KOPT-K1 (cell line): ENCODE results near the gene NUMBL.
"Not testable (repeated sequence)": the region's sequence is repeated elsewhere in the genome, so short reads cannot be mapped to it uniquely, and the experiment has no call there.

Experiments used
- H3K27ac ChIP-seq: fragments of 200-600 bp; sonication (generic); 2 replicates; pipeline ENCODE4 v1.5.1; 2016; ENCODE audit warnings: antibody characterized with exemption, mild to moderate bottlenecking, low read depth, low read length; ENCODE audit not compliant: poor library complexity, severe bottlenecking
- H3K36me3 ChIP-seq: fragments of 200-600 bp; sonication (generic); 2 replicates; pipeline ENCODE4 v1.5.1; 2017; ENCODE audit warnings: antibody characterized with exemption, mild to moderate bottlenecking, low read length, moderate library complexity; ENCODE audit not compliant: insufficient read depth
- H3K9me3 ChIP-seq: fragments of 200-600 bp; sonication (generic); 2 replicates; pipeline ENCODE4 v1.5.1; 2017; ENCODE audit warnings: antibody characterized with exemption, low read length, mild to moderate bottlenecking; ENCODE audit not compliant: insufficient read depth, poor library complexity, severe bottlenecking

NUMBL gene

GRCh38 chr19:40671404-40671803, 19.0 kb downstream of the NUMBL start:
- H3K36me3 ChIP-seq = peaks cover 14% of the 10 kb centered on the region; the same call in 1 of the 2 replicates
- peaks cover 14% of the 10 kb centered on the region for H3K9me3 ChIP-seq
- no peak overlapping the region for H3K27ac ChIP-seq

GRCh38 chr19:40668991-40669614, 21.3 kb downstream of the NUMBL start:
- peaks cover 14% of the 10 kb centered on the region; the same call in 1 of the 2 replicates for H3K36me3 ChIP-seq
- peaks cover 14% of the 10 kb centered on the region for H3K9me3 ChIP-seq
- no peak overlapping the region for H3K27ac ChIP-seq

DNA sequence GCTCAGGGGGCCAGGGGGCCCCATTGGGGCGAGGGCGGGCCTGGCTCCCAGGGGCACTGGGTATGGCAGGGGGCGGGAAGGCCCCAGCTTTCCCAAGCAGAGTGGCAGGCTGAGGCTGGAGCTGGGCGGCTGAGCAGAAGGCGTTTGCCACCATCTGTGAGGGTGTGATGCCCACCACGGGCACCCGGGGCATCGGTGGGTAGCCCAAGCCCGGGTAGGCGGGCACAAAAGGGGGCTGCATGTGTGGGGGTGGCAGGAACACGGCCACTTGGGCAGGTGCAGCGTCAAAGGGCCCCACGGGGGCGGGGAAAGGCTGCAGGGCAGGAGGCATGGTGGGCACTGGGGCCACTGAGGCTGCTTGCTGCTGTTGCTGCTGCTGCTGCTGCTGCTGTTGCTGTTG, 22.8 kb downstream of the NUMBL start:
- peaks cover 14% of the 10 kb centered on the region for H3K9me3 ChIP-seq
- peaks cover 14% of the 10 kb centered on the region; the same call in 1 of the 2 replicates for H3K36me3 ChIP-seq
- H3K27ac ChIP-seq = no peak overlapping the region

DNA sequence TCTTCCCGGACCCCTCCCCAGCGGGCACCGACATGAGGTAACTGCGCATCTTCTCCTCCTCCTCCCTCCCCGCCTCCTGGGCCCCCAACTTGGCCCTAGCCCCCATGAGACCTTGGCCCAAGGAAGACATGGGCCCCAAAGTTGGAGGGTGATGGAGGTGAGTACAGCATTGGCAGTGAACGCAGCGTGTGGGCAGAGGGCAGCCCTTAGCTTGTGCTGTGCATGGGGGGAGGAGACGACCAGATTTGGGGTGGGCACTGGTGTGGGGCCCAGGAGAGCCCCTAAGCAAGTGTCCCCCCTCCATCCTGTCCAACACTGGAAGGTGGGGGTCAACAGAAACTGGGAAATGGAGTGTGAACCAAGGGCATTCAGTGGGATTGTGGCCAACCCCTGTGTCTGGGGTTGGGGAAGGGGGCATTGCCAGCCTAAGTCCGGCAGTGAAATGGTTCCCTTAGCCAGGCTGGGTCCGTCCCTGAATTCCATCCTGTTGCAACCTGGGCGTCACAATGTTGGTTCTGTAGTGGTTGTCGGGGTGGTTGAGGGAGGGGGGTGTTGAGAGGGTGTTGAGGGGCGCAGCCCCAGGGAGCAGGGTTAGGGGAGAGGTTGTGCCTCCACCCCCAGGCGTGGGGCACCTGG, 23.5 kb downstream of the NUMBL start:
- Histone ChIP-seq H3K27ac (no peak overlapping the region), H3K36me3 (peaks cover 14% of the 10 kb centered on the region; the same call in 1 of the 2 replicates), H3K9me3 (peaks cover 14% of the 10 kb centered on the region)

DNA sequence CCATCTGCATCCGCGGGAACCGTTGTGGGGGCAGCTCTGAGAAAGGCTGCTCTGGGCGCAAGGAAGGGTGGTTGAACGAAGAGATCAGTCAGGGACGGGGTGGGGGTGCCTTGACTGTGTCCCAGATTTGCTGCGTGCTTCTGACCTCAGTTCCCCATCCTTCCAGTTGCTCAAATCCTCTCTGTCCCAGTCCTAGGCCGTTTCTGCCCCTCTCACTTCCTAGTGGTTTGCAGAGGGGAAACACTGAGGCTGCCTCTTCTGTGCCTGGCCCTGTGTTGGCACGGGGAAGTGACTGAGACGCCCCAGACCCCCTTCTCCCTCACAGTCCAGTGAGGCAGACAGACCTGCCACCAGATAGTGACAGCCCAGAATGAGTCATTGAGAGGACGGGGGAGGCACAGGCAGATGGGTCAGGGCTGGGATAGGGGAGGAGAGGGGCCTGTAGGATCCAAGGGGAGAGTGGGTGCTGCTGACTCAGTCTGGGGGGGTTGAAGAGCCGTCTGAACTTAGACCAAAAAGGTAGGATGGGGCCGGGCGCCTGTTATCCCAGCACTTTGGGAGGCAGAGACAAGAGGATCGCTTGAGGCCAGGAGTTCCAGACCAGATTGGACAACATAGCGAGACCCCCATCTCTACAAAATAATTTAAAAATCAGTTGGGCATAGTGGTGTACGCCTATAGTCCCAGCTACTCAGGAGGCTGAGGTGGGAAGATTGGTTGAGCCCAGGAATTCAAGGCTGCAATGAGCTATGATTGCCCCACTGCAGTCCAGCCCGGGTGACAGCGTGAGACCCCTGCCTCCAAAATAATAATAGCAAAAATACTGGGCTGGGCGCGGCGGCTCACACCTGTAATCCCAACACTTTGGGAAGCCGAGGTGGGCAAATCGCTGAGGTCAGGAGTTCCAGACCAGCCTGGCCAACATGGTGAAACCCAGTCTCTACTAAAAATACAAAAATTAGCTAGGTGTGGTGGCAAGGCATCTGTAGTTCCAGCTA, 26.5 kb downstream of the NUMBL start:
- H3K9me3 ChIP-seq = peaks cover 6% of the 10 kb centered on the region
- peaks cover 6% of the 10 kb centered on the region; the same call in 1 of the 2 replicates for H3K36me3 ChIP-seq
- no peak overlapping the region for H3K27ac ChIP-seq

DNA sequence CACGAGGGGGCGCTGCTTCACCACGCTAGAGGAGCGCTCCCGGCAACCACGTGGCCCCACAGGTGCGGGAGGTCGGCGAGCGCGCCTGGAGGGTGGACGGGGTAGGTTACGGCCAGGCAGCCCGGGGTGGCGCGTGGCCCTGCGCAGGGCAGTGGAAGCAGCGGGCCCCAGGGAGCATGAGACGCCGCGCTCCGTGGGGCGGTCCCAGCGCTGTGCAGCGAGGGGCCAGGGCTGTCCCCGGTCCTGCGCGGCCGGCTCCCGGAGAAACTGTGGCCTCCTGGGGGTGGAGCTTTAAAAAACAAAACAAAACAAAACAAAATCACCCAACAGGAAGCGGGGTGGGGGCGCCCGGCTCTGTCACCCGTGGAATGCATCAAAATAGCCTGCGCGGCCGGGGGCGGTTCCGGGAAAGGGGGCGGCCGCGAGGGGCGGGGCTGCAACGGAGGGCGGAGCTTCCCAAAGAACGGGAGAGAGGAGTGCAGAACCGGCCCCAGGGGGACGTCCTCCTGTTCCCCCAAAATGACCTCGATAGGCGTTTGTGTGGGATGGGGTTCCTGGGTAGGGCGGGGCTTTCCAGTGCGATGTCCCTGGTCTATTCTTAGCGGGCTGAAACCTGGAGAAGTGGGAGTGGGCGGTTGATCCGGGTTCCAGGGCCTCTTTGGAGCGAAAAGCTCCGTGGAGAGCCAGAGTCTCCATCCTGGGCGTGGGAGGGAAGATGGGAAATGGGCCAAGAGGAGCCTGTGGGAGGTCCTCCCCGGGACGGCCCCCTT, 27.3 kb downstream of the NUMBL start:
- Histone ChIP-seq H3K27ac (peak overlapping the region; percentile 41), H3K36me3 (no peaks in the 10 kb centered on the region), H3K9me3 (no peaks in the 10 kb centered on the region)

DNA sequence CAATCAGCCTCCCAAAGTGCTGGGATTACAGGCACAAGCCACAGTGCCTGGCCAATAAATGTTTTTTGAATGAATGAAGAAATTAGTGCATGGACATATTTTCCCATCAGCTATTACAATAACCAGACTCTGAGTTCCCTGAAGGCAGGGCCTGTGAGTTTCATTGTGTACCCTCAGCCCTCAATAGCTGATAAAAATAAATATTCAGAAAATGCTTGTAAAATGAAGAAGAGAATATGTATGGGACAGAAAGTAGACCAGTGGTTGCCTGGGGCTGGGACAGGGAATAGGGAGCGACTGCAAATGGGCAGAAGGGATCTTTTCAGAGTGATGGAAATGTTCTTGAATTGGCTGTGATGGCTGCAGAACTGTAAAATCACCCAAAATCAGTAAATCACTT, 28.8 kb downstream of the NUMBL start:
- Histone ChIP-seq H3K27ac (no peak overlapping the region), H3K9me3 (no peaks in the 10 kb centered on the region), H3K36me3 (no peaks in the 10 kb centered on the region)

DNA sequence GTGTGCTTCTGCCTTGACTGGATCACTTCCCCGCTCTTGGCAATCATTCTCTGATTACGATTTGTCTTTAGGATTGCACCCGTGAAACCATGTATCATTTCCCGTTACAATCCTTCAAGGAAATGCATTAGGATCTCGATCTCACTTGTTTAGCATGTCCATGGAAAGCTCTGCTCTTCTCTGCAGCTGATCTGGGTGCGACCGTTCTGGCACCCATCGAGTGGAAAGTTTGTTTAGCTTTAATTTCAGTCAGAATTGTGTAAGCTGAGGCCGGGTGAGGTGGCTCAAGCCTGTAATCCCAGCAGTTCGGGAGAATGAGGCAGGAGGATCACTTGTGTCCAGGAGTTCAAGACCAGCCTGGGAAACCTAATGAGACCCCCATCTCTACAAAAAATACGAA, 30.9 kb downstream of the NUMBL start:
- H3K27ac ChIP-seq = no peak overlapping the region
- no peaks in the 10 kb centered on the region for H3K9me3 ChIP-seq

DNA sequence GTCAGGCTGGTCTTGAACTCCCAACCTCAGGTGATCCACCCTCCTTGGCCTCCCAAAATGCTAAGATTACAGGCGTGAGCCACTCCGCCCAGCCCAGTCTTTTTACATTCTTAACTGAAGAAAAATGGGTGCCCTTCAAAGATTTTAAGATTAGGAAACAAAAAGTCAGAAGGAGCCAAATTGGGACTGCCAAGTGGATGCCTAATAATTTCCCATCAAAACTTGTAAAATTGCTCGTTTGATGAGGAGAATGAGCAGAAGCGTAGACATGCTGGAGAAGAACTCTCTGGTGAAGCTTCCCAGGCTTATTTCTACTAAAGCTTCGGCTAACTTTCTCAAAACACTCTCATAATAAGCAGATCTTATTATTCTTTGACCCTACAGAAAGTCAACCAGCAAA, 31.3 kb downstream of the NUMBL start:
- Histone ChIP-seq H3K27ac (no peak overlapping the region), H3K9me3 (no peaks in the 10 kb centered on the region), H3K36me3 (no peaks in the 10 kb centered on the region)

More for the DNA sequence above, 30.9 kb downstream of the NUMBL start:
- no peaks in the 10 kb centered on the region for H3K36me3 ChIP-seq

DNA sequence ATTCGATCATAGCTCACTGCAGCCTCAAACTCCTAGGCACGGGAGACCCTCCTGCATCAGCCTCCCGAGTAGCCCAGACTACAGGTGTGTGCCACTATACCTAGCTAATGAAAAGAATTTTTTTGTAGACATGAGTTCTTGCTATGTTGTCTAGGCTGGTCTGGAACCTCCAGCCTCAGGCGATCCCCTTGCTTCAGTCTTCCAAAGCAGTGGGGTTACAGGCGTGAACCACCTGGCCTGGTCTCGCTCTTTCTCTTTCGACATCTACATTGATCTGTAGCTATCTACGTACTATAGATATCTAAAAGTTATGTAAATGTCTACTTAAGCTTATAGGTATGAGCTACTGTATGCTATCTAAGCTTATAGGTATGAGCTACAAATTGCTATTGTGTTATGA, 32.4 kb downstream of the NUMBL start:
- no peaks in the 10 kb centered on the region for H3K36me3 ChIP-seq
- no peak overlapping the region for H3K27ac ChIP-seq
- no peaks in the 10 kb centered on the region for H3K9me3 ChIP-seq

DNA sequence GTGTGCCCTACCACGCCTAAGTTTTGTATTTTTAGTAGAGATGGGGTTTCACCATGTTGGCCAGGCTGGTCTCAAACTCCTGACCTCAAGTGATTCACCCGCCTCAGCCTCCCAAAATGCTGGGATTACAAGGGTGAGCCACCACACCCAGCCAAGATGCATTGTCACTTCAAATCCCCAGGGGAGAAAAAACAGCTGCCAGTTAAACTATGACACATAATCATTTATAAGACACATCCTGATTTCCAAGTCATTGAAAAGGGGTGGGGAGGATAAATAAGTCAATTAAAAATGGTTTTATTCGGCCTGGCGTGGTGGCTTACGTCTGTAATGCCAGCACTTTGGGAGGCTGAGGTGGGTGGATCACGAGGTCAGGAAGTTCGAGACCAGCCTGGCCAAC, 34.8 kb downstream of the NUMBL start:
- not testable (repeated sequence) for H3K9me3 ChIP-seq, H3K36me3 ChIP-seq, H3K27ac ChIP-seq

DNA sequence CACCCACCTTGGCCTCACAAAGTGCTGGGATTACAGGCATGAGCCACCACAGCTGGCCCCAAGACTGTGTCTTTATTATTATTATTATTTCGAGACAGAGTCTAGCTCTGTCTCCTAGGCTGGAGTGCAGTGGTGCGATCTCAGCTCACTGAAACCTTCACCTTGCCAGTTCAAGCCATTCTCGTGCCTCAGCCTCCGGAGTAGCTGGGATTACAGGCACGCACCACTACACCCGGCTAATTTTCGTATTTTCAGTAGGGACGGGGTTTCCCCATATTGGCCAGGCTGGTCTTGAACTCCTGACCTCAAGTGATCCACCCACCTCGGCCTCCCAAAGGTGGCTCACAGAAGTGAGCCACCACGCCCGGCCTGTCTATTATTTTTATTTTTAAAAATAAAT, 38.1 kb downstream of the NUMBL start:
- H3K27ac ChIP-seq, H3K9me3 ChIP-seq, H3K36me3 ChIP-seq: not testable (repeated sequence)

GRCh38 chr19:40650749-40651305, 39.6 kb downstream of the NUMBL start:
- Histone ChIP-seq H3K27ac (no peak overlapping the region), H3K36me3 (no peaks in the 10 kb centered on the region), H3K9me3 (no peaks in the 10 kb centered on the region)

GRCh38 chr19:40649903-40650675, 40.4 kb downstream of the NUMBL start:
- H3K36me3 ChIP-seq, H3K9me3 ChIP-seq, H3K27ac ChIP-seq: not testable (repeated sequence)
